H1 (cell line): ENCODE measurements around the gene GALK1. TPM values are rescaled to one million over a fixed set of nuclear protein-coding genes. Genes with fewer than 3 reads are reported as not detected.

Experiments used
- KDM4A ChIP-seq: IDR thresholded peaks from one replicate; pipeline ENCODE4 v1.7.1; 2012; ENCODE audit warnings: low read depth, mild to moderate bottlenecking, moderate library complexity, low read length, inconsistent platforms; ENCODE audit not compliant: severe bottlenecking
- polyA plus RNA-seq, 7 experiments: library from polyadenylated mRNA; depleted of rRNA in 3 of 7; stranded (reverse) in 5 of 7; unstranded in 2 of 7; fragments of >200 nt in 5 of 7; fragments of 200-250 nt in 2 of 7; gene quantifications; 1 replicate in 5 of 7; 2 replicates in 1 of 7; 4 replicates in 1 of 7; pipeline versions ENCODE4 v1.2.1 to v1.2.3, GENCODE V29; 2011 to 2013; ENCODE audit warnings: missing spikeins in 2 of 7, mixed read lengths in 2 of 7
- total RNA-seq: library from RNA; stranded (reverse); fragmentation: NEBNext Ultra II Directional; extraction: Animal tissue kit (Norgen Biotek cat#: 25700); gene quantifications from 2 replicates; pipeline ENCODE4 v1.2.1, GENCODE V29; 2021

Gene GALK1
- total and polyA plus RNA-seq, 2 of the 8 experiments (the other 6 are each of a cell fraction or from before 2014, with no cell fraction given): 34.1 to 47.9 TPM

- TF ChIP-seq KDM4A: peak; percentile 69
Observed at GRCh38 chr17:75720656-75721462, 44.1 kb downstream of the GALK1 start, which contains the start of gene ITGB4 (continued).
